ENCODE data around the gene ABCC6.
"Not testable (repeated sequence)": the region's sequence is repeated elsewhere in the genome, so short reads cannot be mapped to it uniquely, and the experiment has no call there.

- not testable (repeated sequence) for TF ChIP-seq PAX5 (IDR thresholded peaks at IDR 0.05; ENCODE audit: insufficient read depth, low read length, severe bottlenecking); TAF1 (IDR thresholded peaks at IDR 0.05; ENCODE audit: low read depth, low read length); POLR2A (IDR thresholded peaks at IDR 0.05; ENCODE audit: low read depth, low read length); POLR2AphosphoS5 (IDR thresholded peaks at IDR 0.05; ENCODE audit: low read depth, low read length)
Observed at GRCh38 chr16:16237071-16237470, 13.8 kb upstream of the ABCC6 start.
